H9 (cell line): ENCODE data around the gene PLCL1. TPM values are rescaled to one million over a fixed set of nuclear protein-coding genes. Genes with fewer than 3 reads are reported as not detected.

Source experiments
- DNase-seq: peaks from one replicate; pipeline ENCODE4 v3.0.0-alpha.2; 2017
- H2AFZ ChIP-seq: one replicate; pipeline ENCODE4 v1.6.1; 2013; ENCODE audit warnings: mild to moderate bottlenecking, low read length, control low read depth, moderate library complexity
- H2AK5ac ChIP-seq: 2 replicates; pipeline ENCODE4 v1.6.1; 2013; ENCODE audit warnings: low read length, control low read depth, mixed read lengths; ENCODE audit not compliant: insufficient read length
- H2BK120ac ChIP-seq: one replicate; pipeline ENCODE4 v1.6.1; 2013; ENCODE audit warnings: low read depth, mild to moderate bottlenecking, low read length, control low read depth, inconsistent platforms; ENCODE audit not compliant: poor library complexity, severe bottlenecking
- H2BK12ac ChIP-seq: 2 replicates; pipeline ENCODE4 v1.6.1; 2013; ENCODE audit warnings: low read length, control low read depth, mixed read lengths, low read depth; ENCODE audit not compliant: insufficient read length
- H2BK15ac ChIP-seq: 2 replicates; pipeline ENCODE4 v1.6.1; 2013; ENCODE audit warnings: low read depth, low read length, control low read depth
- H2BK20ac ChIP-seq: one replicate; pipeline ENCODE4 v1.6.1; 2013; ENCODE audit warnings: low read depth, mild to moderate bottlenecking, low read length, control low read depth, inconsistent platforms; ENCODE audit not compliant: poor library complexity, severe bottlenecking
- H2BK5ac ChIP-seq: 2 replicates; pipeline ENCODE4 v1.6.1; 2013; ENCODE audit warnings: low read length, control low read depth, mixed read lengths; ENCODE audit not compliant: insufficient read length
- H3K14ac ChIP-seq: 2 replicates; pipeline ENCODE4 v1.6.1; 2013; ENCODE audit warnings: low read length, control low read depth; ENCODE audit not compliant: insufficient read depth
- H3K18ac ChIP-seq: 2 replicates; pipeline ENCODE4 v1.6.1; 2013; ENCODE audit warnings: low read depth, mild to moderate bottlenecking, mixed read lengths, low read length, control low read depth; ENCODE audit not compliant: insufficient read length
- H3K23ac ChIP-seq: 2 replicates; pipeline ENCODE4 v1.6.1; 2013; ENCODE audit warnings: low read length, control low read depth, mixed read lengths, low read depth; ENCODE audit not compliant: insufficient read length
- H3K23me2 ChIP-seq: 2 replicates; pipeline ENCODE4 v1.6.1; 2013; ENCODE audit warnings: low read depth, mild to moderate bottlenecking, mixed read lengths, low read length, control low read depth; ENCODE audit not compliant: insufficient read length, poor library complexity, severe bottlenecking
- H3K27ac ChIP-seq: 2 replicates; pipeline ENCODE4 v1.5.1; 2013; ENCODE audit warnings: low read length, control low read depth, mixed read lengths, low read depth; ENCODE audit not compliant: insufficient read length
- H3K27me3 ChIP-seq: 2 replicates; pipeline ENCODE4 v1.6.1; 2013; ENCODE audit warnings: low read length, control low read depth, inconsistent platforms; ENCODE audit not compliant: insufficient read depth
- H3K4ac ChIP-seq: 2 replicates; pipeline ENCODE4 v1.6.1; 2013; ENCODE audit warnings: low read depth, mild to moderate bottlenecking, control low read depth, inconsistent platforms, low read length, moderate library complexity
- H3K4me1 ChIP-seq: 2 replicates; pipeline ENCODE4 v1.6.1; 2013; ENCODE audit warnings: low read length, control low read depth, inconsistent platforms; ENCODE audit not compliant: insufficient read depth
- H3K4me2 ChIP-seq: 2 replicates; pipeline ENCODE4 v1.6.1; 2013; ENCODE audit warnings: low read length, control low read depth, mixed read lengths; ENCODE audit not compliant: insufficient read length, insufficient read depth
- H3K56ac ChIP-seq: 2 replicates; pipeline ENCODE4 v1.6.1; 2013; ENCODE audit warnings: low read depth, mild to moderate bottlenecking, mixed read lengths, low read length, control low read depth; ENCODE audit not compliant: insufficient read length
- H3K79me1 ChIP-seq: 2 replicates; pipeline ENCODE4 v1.6.1; 2013; ENCODE audit warnings: low read depth, mild to moderate bottlenecking, moderate library complexity, low read length, control low read depth, inconsistent platforms; ENCODE audit not compliant: insufficient read depth, poor library complexity, severe bottlenecking
- H3K79me2 ChIP-seq: 2 replicates; pipeline ENCODE4 v1.6.1; 2013; ENCODE audit warnings: low read length, control low read depth, inconsistent platforms; ENCODE audit not compliant: insufficient read depth
- H3K9ac ChIP-seq: 2 replicates; pipeline ENCODE4 v1.6.1; 2013; ENCODE audit warnings: low read length, control low read depth, mixed read lengths; ENCODE audit not compliant: insufficient read length; ENCODE audit errors: extremely low read depth
- H3K9me3 ChIP-seq: one replicate; pipeline ENCODE4 v1.6.1; 2013; ENCODE audit warnings: low read depth, low read length, inconsistent platforms; ENCODE audit not compliant: control insufficient read depth
- H3T11ph ChIP-seq: one replicate; pipeline ENCODE4 v1.6.1; 2013; ENCODE audit warnings: mild to moderate bottlenecking, low read length, control low read depth, inconsistent platforms
- H4K20me1 ChIP-seq: one replicate; pipeline ENCODE4 v1.6.1; 2013; ENCODE audit not compliant: control insufficient read depth, insufficient read length, insufficient read depth
- H4K5ac ChIP-seq: 2 replicates; pipeline ENCODE4 v1.6.1; 2013; ENCODE audit warnings: low read depth, mild to moderate bottlenecking, mixed read lengths, low read length, control low read depth; ENCODE audit not compliant: insufficient read length
- H4K8ac ChIP-seq: replicated peaks from 2 replicates; pipeline ENCODE4 v1.6.1; 2013; ENCODE audit warnings: low read length, control low read depth, mixed read lengths, low read depth; ENCODE audit not compliant: insufficient read length
- H4K91ac ChIP-seq: 2 replicates; pipeline ENCODE4 v1.6.1; 2013; ENCODE audit warnings: low read depth, mild to moderate bottlenecking, moderate library complexity, mixed read lengths, low read length, control low read depth; ENCODE audit not compliant: insufficient read length
- H3K27ac Mint-ChIP-seq, 3 experiments: 2 replicates in 2 of 3; 3 replicates in 1 of 3; pipeline ENCODE4 v1.8.0; 2020 to 2021; ENCODE audit warnings: mixed read lengths in 3 of 3, mild to moderate bottlenecking in 1 of 3, moderate library complexity in 1 of 3
- H3K27me3 Mint-ChIP-seq: 2 replicates; pipeline ENCODE4 v1.8.0; 2021; ENCODE audit warnings: low read depth, mild to moderate bottlenecking, moderate library complexity, mixed read lengths
- H3K36me3 Mint-ChIP-seq, 3 experiments: 2 replicates in 2 of 3; 3 replicates in 1 of 3; pipeline ENCODE4 v1.8.0; 2020 to 2021; ENCODE audit warnings: low read depth in 3 of 3, mixed read lengths in 3 of 3; ENCODE audit not compliant: insufficient read depth in 1 of 3
- H3K4me1 Mint-ChIP-seq, 2 experiments: 2 replicates each; pipeline ENCODE4 v1.8.0; 2020; ENCODE audit warnings: mixed read lengths in 2 of 2
- H3K4me3 Mint-ChIP-seq, 2 experiments: 2 replicates in 1 of 2; 3 replicates in 1 of 2; pipeline ENCODE4 v1.8.0; 2020 to 2021; ENCODE audit warnings: mild to moderate bottlenecking in 2 of 2, mixed read lengths in 2 of 2, moderate library complexity in 1 of 2
- H3K9me3 Mint-ChIP-seq, 2 experiments: 2 replicates in 1 of 2; 3 replicates in 1 of 2; pipeline ENCODE4 v1.8.0; 2020; ENCODE audit warnings: mild to moderate bottlenecking in 2 of 2, mixed read lengths in 2 of 2, moderate library complexity in 1 of 2
- CTCF ChIP-seq: fragments of 200-600 bp; sonication (generic); conservative IDR thresholded peaks from 3 replicates; pipeline ENCODE4 v1.8.0; 2021; ENCODE audit warnings: antibody characterized with exemption, mild to moderate bottlenecking
- WGBS: extraction: QIAGEN DNeasy Blood & Tissue Kit; methylation state at CpG from one replicate; pipeline ENCODE4 v1.1.7; 2013; ENCODE audit warnings: missing lambda C conversion rate, low lambda C conversion rate, mixed read lengths; ENCODE audit not compliant: insufficient read length; ENCODE audit errors: extremely low coverage; 5-methylcytosine and 5-hydroxymethylcytosine counted together
- total RNA-seq: library from RNA; stranded (reverse); gene quantifications from 2 replicates; pipeline ENCODE4 v1.2.1, GENCODE V29; 2021

Gene PLCL1
- total RNA-seq, 1 experiment from 2014 or later, result 0.04 TPM

GRCh38 chr2:198137733-198138132 lies 333.3 kb downstream of the PLCL1 start:
- no peak overlapping the region for H4K8ac ChIP-seq
- Mint-ChIP-seq H3K4me3 (no peak overlapping the region), H3K27ac (no peak overlapping the region), H3K27me3 (no peaks in the 10 kb centered on the region), H3K36me3 (no peaks in the 10 kb centered on the region), H3K9me3 (no peaks in the 10 kb centered on the region), H3K4me1 (no peaks in the 10 kb centered on the region)
- no peak overlapping the region for H2AFZ ChIP-seq
- no peak overlapping the region for H2BK120ac ChIP-seq
- no peak overlapping the region for H3K9ac ChIP-seq
- no peak overlapping the region for H3K56ac ChIP-seq
- H3K9me3 ChIP-seq, result no peaks in the 10 kb centered on the region
- peak; percentile 72 for TF ChIP-seq CTCF
- no peaks in the 10 kb centered on the region for H3K27me3 ChIP-seq
- H3K18ac ChIP-seq, result no peak overlapping the region
- WGBS, result no CpG with 5 or more reads among the region's 1 CpG
- H2BK15ac ChIP-seq, result no peak overlapping the region
- no peak overlapping the region for H3K4me2 ChIP-seq
- no peak overlapping the region for H3K14ac ChIP-seq
- H3K79me2 ChIP-seq, result no peaks in the 10 kb centered on the region
- no peak overlapping the region for H4K5ac ChIP-seq
- H3K23ac ChIP-seq, result no peak overlapping the region
- no peaks in the 10 kb centered on the region for H3K79me1 ChIP-seq
- no peak overlapping the region for H3K27ac ChIP-seq
- no peak overlapping the region for H3T11ph ChIP-seq
- no peak overlapping the region for H3K4ac ChIP-seq
- no peak overlapping the region for H2BK20ac ChIP-seq
- H4K91ac ChIP-seq, result no peak overlapping the region
- no peaks in the 10 kb centered on the region for H3K23me2 ChIP-seq
- DNase-seq, result peak; percentile 50
- no peak overlapping the region for H2AK5ac ChIP-seq
- H4K20me1 ChIP-seq, result no peaks in the 10 kb centered on the region
- no peak overlapping the region for H2BK12ac ChIP-seq
- H2BK5ac ChIP-seq, result no peak overlapping the region
- no peaks in the 10 kb centered on the region for H3K4me1 ChIP-seq
